HepG2 (cell line): ENCODE data around the gene NRSN2. TPM values are rescaled to one million over a fixed set of nuclear protein-coding genes. Genes with fewer than 3 reads are reported as not detected.

Source experiments
- GTF2F1 ChIP-seq: fragments of 150-350 bp; IDR thresholded peaks from 2 replicates; pipeline ENCODE4 v1.6.1; 2014; ENCODE audit warnings: low read length
- KDM1A ChIP-seq: IDR thresholded peaks from 2 replicates; pipeline ENCODE4 v1.6.1; 2016; ENCODE audit warnings: missing compliant biosample characterization
- KLF6 ChIP-seq: IDR thresholded peaks from 2 replicates; pipeline ENCODE4 v1.8.0; 2016; ENCODE audit warnings: missing biosample characterization, missing genetic modification reagents
- MAFF ChIP-seq: IDR thresholded peaks from 2 replicates; pipeline ENCODE4 v1.6.1; 2011; ENCODE audit warnings: low read depth, low read length, improper control_type of control experiment
- PCBP1 ChIP-seq: fragments of 200-400 bp; formaldehyde crosslinking; IDR thresholded peaks from 2 replicates; pipeline ENCODE4 v1.6.1; 2017; ENCODE audit warnings: mild to moderate bottlenecking, low read depth, low read length, borderline replicate concordance
- PHF5A ChIP-seq: IDR thresholded peaks from one replicate; pipeline ENCODE4 v1.6.1; 2018; ENCODE audit warnings: low read depth, missing genetic modification reagents; ENCODE audit not compliant: unreplicated experiment
- POLR2AphosphoS5 ChIP-seq: IDR thresholded peaks from 2 replicates; pipeline ENCODE4 v1.6.1; 2012; ENCODE audit warnings: low read depth, low read length
- RBM22 ChIP-seq: fragments of 200-400 bp; formaldehyde crosslinking; optimal IDR thresholded peaks from 2 replicates; pipeline ENCODE3; 2017; ENCODE audit warnings: mild to moderate bottlenecking, low read length, moderate library complexity
- SMYD3 ChIP-seq: sonication (generic); formaldehyde crosslinking; IDR thresholded peaks from 2 replicates; pipeline ENCODE4 v1.8.1; 2023; ENCODE audit warnings: mild to moderate bottlenecking, missing genetic modification reagents
- U2AF1 ChIP-seq: fragments of 200-400 bp; formaldehyde crosslinking; optimal IDR thresholded peaks from 2 replicates; pipeline ENCODE3; 2017; ENCODE audit warnings: mild to moderate bottlenecking, low read depth, low read length
- ZNF124 ChIP-seq: sonication (generic); formaldehyde crosslinking; IDR thresholded peaks from 2 replicates; pipeline ENCODE4 v1.4.0; 2020; ENCODE audit warnings: missing genetic modification reagents
- ZNF317 ChIP-seq: sonication (generic); formaldehyde crosslinking; IDR thresholded peaks from 2 replicates; pipeline ENCODE4 v1.5.0; 2020; ENCODE audit warnings: mild to moderate bottlenecking, missing genetic modification reagents
- ZNF331 ChIP-seq: sonication (generic); formaldehyde crosslinking; IDR thresholded peaks from 2 replicates; pipeline ENCODE4 v1.4.0; 2020; ENCODE audit warnings: missing genetic modification reagents
- ZNF546 ChIP-seq: sonication (generic); formaldehyde crosslinking; conservative IDR thresholded peaks from 2 replicates; pipeline ENCODE4 v1.8.1; 2023; ENCODE audit warnings: mild to moderate bottlenecking, missing genetic modification reagents
- ZNF589 ChIP-seq: sonication (generic); formaldehyde crosslinking; conservative IDR thresholded peaks from 2 replicates; pipeline ENCODE4 v1.8.0; 2022; ENCODE audit warnings: mild to moderate bottlenecking, moderate library complexity, missing genetic modification reagents
- ZNF678 ChIP-seq: sonication (generic); formaldehyde crosslinking; IDR thresholded peaks from 2 replicates; pipeline ENCODE4 v1.4.0; 2020; ENCODE audit warnings: mild to moderate bottlenecking, missing genetic modification reagents
- ZNF703 ChIP-seq: sonication (generic); formaldehyde crosslinking; IDR thresholded peaks from 2 replicates; pipeline ENCODE4 v1.5.1; 2020; ENCODE audit warnings: missing genetic modification reagents, mild to moderate bottlenecking, moderate library complexity, borderline replicate concordance
- polyA plus RNA-seq, 8 experiments: library from polyadenylated mRNA; depleted of rRNA in 3 of 8; stranded (reverse) in 7 of 8; unstranded in 1 of 8; fragments of >200 nt; fragmentation: Illumina TruSeq in 4 of 8; extraction: Trizol in 4 of 8; gene quantifications; 2 replicates each; pipeline versions ENCODE4 v1.2.1 to v1.2.3, GENCODE V29; 2011 to 2016; ENCODE audit warnings: low read depth in 4 of 8, missing spikeins in 1 of 8, mixed read lengths in 1 of 8; ENCODE audit not compliant: insufficient read depth in 1 of 8
- total RNA-seq, 5 experiments: library from RNA; depleted of rRNA; stranded (reverse); fragments of >200 nt; fragmentation: Illumina TruSeq; extraction: Trizol; gene quantifications; 2 replicates each; pipeline ENCODE4 v1.2.3, GENCODE V29; 2016; ENCODE audit warnings: low read depth in 1 of 5
- TF ChIP-seq, protein P1 (sequence below): sonication (generic); formaldehyde crosslinking; IDR thresholded peaks from 2 replicates; pipeline ENCODE4 v1.5.1; 2020; ENCODE audit warnings: mild to moderate bottlenecking, missing genetic modification reagents, moderate library complexity
- TF ChIP-seq, protein P2 (sequence below): IDR thresholded peaks from 2 replicates; pipeline ENCODE4 v1.6.1; 2016; ENCODE audit warnings: missing biosample characterization, missing genetic modification reagents, low read depth
- TF ChIP-seq, protein P3 (sequence below): sonication (generic); formaldehyde crosslinking; conservative IDR thresholded peaks from 2 replicates; pipeline ENCODE4 v1.4.0; 2020; ENCODE audit warnings: missing genetic modification reagents
- TF ChIP-seq, protein P4 (sequence below): IDR thresholded peaks from 2 replicates; pipeline ENCODE4 v1.6.1; 2016; ENCODE audit warnings: missing compliant biosample characterization, missing genetic modification reagents, borderline replicate concordance
- TF ChIP-seq, protein P5 (sequence below): sonication (generic); formaldehyde crosslinking; IDR thresholded peaks from 2 replicates; pipeline ENCODE4 v1.9.0; 2021; ENCODE audit warnings: missing genetic modification reagents, borderline replicate concordance

The NRSN2 gene
- total and polyA plus RNA-seq, 2 of the 13 experiments (the other 11 are each of a cell fraction or from before 2014, with no cell fraction given) = 32.3 to 49.4 TPM

DNA sequence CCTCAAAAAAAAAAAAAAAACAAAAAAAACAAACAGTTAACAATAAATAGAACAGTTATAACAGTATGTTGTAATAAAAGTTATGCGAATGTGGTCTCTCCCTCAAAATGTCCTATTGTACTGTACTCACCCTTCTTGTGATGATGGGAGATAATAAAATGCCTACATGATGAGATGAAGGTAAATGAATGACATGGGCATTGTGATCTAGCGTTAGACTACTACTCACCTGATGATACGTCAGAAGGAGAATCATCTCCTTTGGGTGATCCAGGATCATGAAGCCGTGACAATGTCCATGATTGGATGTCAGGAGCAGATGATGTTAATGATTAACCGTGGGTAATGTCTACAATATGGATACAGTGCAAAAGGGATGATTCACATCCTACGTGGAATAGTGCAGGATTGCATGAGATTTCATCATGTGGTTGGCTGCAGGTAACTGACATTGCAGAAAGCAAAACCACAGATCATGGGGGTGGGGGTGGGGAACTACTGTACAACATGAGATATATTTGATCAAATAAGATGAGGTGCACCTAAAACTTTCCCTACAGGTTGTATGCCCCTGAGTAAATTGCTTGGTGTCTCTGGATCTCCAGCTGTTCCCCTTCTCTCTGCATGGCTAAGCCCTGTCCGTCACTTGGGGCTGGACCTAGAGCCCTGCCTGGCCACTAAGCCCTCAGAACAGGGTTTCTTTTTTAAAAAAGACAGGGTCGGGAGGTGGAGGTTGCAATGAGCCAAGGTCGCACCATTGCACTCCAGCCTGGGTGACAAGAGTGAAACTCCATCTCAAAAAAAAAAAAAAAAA, 55.0 kb downstream of the NRSN2 start (continued):
- TF ChIP-seq ZNF546 (CRISPR knock-in tag) (peak; percentile 74; the same call in 1 of the 2 replicates), SMYD3 (CRISPR knock-in tag) (no peak; the same call in 1 of the 2 replicates), ZNF317 (CRISPR knock-in tag) (peak; percentile 71; the same call in 1 of the 2 replicates), ZNF124 (CRISPR knock-in tag) (peak; percentile 92; the same call in 1 of the 2 replicates), PHF5A (CRISPR knock-in tag) (peak; percentile 97), PCBP1 (no peak), GTF2F1 (peak; percentile 59; the same call in 1 of the 2 replicates), KDM1A (CRISPR knock-in tag) (0 out of 2 replicates have a peak, but pooled peaks have one; percentile 6), MAFF (peak; percentile 86), ZNF703 (CRISPR knock-in tag) (0 out of 2 replicates have a peak, but pooled peaks have one; percentile 25), ZNF589 (CRISPR knock-in tag) (no peak), KLF6 (CRISPR knock-in tag) (peak; percentile 70; the same call in 1 of the 2 replicates), POLR2AphosphoS5 (peak; percentile 93), U2AF1 (peak; percentile 76), ZNF678 (CRISPR knock-in tag) (peak; percentile 46; the same call in 1 of the 2 replicates), ZNF331 (CRISPR knock-in tag) (peak; percentile 95), RBM22 (peak; percentile 57)
- TF ChIP-seq, protein P1, sequence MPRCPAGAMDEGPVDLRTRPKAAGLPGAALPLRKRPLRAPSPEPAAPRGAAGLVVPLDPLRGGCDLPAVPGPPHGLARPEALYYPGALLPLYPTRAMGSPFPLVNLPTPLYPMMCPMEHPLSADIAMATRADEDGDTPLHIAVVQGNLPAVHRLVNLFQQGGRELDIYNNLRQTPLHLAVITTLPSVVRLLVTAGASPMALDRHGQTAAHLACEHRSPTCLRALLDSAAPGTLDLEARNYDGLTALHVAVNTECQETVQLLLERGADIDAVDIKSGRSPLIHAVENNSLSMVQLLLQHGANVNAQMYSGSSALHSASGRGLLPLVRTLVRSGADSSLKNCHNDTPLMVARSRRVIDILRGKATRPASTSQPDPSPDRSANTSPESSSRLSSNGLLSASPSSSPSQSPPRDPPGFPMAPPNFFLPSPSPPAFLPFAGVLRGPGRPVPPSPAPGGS (CRISPR knock-in tag) = 0 out of 2 replicates have a peak, but pooled peaks have one; percentile 15
- TF ChIP-seq, protein P2, sequence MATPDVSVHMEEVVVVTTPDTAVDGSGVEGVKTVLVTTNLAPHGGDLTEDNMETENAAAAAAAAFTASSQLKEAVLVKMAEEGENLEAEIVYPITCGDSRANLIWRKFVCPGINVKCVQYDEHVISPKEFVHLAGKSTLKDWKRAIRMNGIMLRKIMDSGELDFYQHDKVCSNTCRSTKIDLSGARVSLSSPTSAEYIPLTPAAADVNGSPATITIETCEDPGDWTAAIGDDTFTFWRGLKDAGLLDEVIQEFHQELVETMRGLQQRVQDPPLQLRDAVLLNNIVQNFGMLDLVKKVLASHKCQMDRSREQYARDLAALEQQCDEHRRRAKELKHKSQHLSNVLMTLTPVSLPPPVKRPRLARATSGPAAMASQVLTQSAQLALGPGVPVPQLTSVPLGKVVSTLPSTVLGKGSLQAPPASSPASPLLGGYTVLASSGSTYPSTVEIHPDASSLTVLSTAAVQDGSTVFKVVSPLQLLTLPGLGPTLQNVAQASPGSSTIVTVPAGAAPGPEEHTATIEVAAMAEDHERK (CRISPR knock-in tag) = 0 out of 2 replicates have a peak, but pooled peaks have one; percentile 28
- TF ChIP-seq, protein P3, sequence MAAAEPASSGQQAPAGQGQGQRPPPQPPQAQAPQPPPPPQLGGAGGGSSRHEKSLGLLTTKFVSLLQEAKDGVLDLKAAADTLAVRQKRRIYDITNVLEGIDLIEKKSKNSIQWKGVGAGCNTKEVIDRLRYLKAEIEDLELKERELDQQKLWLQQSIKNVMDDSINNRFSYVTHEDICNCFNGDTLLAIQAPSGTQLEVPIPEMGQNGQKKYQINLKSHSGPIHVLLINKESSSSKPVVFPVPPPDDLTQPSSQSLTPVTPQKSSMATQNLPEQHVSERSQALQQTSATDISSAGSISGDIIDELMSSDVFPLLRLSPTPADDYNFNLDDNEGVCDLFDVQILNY (CRISPR knock-in tag) = no peak
- TF ChIP-seq, protein P4, sequence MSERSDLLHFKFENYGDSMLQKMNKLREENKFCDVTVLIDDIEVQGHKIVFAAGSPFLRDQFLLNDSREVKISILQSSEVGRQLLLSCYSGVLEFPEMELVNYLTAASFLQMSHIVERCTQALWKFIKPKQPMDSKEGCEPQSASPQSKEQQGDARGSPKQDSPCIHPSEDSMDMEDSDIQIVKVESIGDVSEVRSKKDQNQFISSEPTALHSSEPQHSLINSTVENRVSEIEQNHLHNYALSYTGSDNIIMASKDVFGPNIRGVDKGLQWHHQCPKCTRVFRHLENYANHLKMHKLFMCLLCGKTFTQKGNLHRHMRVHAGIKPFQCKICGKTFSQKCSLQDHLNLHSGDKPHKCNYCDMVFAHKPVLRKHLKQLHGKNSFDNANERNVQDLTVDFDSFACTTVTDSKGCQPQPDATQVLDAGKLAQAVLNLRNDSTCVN (CRISPR knock-in tag) = peak; percentile 76; the same call in 1 of the 2 replicates
- TF ChIP-seq, protein P5, sequence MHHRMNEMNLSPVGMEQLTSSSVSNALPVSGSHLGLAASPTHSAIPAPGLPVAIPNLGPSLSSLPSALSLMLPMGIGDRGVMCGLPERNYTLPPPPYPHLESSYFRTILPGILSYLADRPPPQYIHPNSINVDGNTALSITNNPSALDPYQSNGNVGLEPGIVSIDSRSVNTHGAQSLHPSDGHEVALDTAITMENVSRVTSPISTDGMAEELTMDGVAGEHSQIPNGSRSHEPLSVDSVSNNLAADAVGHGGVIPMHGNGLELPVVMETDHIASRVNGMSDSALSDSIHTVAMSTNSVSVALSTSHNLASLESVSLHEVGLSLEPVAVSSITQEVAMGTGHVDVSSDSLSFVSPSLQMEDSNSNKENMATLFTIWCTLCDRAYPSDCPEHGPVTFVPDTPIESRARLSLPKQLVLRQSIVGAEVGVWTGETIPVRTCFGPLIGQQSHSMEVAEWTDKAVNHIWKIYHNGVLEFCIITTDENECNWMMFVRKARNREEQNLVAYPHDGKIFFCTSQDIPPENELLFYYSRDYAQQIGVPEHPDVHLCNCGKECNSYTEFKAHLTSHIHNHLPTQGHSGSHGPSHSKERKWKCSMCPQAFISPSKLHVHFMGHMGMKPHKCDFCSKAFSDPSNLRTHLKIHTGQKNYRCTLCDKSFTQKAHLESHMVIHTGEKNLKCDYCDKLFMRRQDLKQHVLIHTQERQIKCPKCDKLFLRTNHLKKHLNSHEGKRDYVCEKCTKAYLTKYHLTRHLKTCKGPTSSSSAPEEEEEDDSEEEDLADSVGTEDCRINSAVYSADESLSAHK (CRISPR knock-in tag) = peak; percentile 49; the same call in 1 of the 2 replicates
